Hematopoietic multipotent progenitor cell (in vitro differentiated cells): Measurements from ENCODE around the gene P3R3URF. TPM values are rescaled to one million over a fixed set of nuclear protein-coding genes. Genes with fewer than 3 reads are reported as not detected.

Source experiments
- DNase-seq, 3 donors: peaks; one replicate each; pipeline ENCODE4 v3.0.0-alpha.2; 2011 to 2015; ENCODE audit warnings: low read depth in 2 of 3, low spot score in 2 of 3
- total RNA-seq: library from RNA; depleted of rRNA; stranded (reverse); fragments of >200 nt; gene quantifications from one replicate; pipeline ENCODE4 v1.2.3, GENCODE V29; 2012

The P3R3URF gene
- total RNA-seq, 1 donor, result not detected

DNA sequence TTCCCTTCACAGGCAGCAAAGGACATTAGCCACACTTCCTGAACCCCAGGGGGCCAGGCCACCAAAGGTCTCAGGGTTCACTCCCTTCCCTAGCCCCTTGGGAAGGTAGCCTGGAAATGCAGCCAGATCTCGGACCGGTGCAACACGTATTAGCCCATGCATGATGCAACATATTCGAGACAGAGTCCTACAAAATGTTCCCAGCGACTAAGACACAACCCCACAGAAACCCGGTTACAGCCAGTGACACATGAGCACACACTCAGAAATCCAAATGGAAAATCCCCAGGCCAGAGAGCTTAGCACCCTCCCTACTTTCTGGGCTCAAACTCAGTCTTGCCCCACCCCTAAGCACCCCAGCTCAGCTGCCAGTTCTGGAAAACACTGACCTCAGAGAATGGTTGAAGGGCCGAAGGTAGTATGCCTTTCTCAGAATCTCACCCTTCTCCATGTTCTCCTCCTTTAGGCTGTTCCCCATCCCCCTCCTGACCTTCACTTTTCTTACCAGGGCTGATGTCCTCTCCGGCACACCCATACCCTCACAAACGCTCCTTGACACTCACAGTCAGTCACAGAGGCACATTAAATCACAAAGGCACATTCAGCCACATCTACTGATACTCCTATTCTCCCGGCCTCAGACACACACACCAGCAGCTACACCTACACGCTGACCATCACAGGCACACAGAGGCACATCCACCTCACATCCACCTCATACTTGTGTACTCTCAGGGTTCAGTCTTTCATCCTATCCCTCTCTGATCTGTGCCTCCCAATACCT is 1.6 kb downstream of the P3R3URF start, which contains the start of gene TSPAN1:
TSPAN1 (plus strand) TSS at position 640 of the 784 bp plus-strand sequence. CDS start 6,021 bp downstream, outside the sequence.
- DNase-seq, result no peak

DNA sequence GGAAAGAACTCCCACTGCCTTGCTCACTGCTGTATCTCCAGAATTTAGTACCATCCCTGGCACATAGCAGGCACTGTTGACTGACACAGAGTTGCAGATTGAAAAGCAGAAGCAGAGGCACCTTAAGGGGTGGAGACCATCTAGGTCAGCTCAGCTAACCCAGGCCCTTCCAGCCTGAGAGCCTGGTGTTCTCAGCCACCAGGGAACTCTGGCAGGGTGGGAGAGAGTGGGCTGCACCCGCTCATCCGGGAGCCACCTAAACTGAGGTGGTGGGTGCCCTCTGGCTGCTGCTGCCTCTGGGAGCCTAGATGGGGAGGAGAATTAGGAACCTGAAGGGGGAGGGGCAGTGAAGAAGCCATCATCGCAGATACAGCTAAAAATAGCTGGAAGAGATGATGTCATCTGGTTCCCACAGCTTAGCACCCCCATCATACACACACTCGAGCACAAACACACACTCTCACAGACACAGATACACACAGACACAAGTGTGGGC is 2.9 kb downstream of the P3R3URF start:
- DNase-seq, result no peak

DNA sequence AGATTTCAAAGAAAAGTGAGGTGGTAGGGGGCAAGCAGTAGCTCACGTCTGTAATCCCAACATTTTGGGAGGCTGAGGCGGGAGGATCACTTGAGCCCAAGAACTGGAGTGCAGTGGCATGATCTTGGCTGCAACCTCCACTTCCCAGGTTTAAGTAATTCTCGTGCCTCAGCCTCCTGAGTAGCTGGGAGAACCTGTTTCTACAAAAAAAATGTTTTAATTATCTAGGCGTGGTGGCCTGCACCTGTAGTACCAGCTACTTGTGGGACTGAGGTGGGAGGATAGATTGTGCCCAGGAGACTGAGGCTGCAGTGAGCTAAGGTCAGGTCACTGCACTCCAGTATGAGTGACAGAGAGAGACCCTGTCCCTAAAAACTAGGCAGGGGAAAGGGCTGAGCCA is 4.0 kb downstream of the P3R3URF start:
- no peak for DNase-seq

DNA sequence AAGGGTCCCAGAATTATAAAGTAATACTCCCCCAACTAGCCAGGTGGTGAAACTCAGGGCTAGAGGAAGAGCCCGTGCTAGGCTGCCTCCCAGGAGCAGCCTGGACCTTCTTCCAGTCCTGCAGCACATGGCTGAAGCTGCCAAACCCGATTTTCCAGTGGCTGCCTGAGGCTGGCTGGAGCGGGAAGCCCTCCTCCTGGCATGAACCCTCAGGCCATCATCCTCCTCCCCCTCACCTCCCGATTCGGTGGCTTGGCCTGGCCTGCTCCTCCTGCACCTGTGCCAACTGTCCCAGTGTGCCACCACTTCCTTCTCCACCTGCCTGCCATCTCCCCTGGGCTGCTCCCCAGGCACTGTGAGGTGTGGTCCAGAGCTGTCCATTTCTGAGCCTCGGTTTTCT is 4.4 kb downstream of the P3R3URF start:
- DNase-seq, result no peak

DNA sequence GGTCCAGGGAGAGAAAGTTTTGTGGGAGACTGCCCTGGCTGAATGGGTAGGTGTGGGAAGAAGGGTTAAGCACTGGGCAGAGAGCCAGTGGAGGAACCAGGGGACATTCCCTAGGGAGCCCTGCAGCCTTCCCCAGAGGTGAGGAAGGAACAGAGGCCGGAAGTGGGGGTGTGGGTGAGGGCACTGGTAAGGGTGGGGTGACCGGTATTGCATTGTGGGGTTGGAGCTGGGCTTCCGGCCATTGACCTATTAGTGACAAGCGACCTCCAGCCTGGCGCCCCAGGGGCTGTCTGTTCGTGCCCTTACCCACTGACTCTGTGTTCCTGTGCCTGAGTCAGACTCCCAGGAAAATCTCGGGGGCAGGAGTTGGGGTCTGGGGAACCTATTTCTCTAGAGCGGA is 4.9 kb downstream of the P3R3URF start:
- no peak for DNase-seq

DNA sequence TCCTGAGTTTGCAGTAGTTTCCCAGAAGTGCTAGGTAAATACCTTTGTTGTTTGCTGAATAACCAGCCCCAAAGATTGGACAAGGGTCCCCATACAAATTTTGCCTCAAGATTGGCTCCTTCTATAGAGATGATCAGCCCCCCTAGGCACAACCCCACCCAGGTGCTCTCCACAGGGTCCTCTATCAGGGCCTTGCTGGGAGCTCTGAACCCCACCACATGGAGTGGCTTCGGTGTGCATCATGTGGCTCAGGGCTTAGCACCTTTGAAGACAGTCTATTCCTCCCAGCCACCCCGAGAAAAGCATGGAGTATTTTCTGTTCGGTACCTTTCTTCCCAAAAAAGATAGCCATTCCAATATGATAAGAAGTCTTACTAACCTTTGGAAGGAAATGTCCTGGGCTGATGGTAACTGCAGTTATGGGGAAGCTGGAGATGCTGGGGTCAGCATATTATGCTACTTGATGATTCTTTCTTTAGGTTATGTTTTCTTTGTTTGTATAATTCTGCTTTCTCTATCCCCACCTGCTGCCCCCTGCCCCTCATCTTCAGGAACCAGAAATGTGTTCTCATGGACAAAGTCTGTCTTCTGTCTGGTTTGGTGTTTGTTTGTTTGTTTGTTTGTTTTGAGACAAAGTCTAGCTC is 6.4 kb downstream of the P3R3URF start:
- no peak for DNase-seq

DNA sequence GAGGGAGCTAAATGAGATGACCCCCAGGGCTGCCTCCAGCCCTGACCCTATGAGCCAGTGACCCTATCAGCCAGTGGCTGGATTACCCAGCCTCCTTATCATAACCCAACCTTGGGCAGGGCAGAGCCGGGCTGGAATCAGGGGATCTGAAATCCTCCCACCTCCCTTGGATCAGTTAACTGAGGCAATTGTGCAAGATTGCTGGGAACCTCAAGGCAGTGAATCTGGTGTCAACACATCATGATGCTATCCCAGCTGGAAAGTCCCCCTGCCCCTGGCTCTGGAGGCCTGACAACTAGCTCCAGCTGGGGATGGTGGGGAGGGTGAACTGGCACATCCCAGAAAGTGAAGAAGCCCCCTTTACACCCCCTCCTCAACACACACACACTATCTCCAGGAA is 7.8 kb downstream of the P3R3URF start:
- DNase-seq, result no peak

DNA sequence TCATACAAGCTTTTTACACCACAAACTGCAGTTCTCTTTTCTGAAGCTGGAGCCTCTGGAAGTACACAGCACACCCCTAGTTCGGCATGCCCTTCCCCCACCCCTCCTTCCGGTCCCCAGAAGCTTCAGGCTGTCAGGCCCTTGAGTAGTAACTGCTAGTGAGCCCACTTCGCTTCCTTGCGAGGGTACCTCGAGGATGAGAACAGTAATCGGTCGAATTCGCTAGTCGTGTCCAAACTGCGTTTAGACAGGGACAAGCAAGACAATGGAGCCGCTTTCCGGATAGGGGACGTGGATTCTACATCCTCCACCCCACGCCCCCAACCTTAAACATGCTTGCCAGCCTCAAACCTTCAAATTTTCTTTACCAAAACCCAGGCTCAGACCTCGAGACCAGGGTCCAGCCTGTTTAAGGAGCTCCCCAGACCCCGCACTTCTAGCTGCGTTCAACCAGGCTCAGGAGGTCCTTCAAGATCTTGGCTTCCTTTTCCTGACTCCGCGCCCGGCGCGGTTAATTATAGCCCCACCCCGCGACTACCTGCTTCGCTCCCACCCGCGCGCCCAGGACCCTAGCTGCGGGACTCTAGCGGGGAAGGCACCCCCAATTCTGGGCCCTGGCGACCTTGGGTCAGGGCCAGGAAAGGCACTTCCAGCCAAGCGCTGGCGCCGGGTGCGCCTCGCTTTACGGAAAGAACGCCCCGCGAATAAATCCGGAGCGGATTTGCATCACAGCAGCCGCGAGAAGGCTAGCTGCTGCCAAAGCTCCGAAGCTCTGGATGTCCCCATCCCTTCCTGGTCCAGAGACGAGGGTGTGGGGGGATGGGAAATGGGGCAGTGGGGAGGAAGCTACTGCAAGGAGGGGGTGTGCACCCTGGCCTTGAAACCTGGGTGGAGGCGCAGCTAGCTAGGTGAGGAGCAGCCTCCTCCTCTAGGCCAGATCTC is 9.5 kb downstream of the P3R3URF start:
- peak; percentile 16 to 81 (median 47) for DNase-seq

DNA sequence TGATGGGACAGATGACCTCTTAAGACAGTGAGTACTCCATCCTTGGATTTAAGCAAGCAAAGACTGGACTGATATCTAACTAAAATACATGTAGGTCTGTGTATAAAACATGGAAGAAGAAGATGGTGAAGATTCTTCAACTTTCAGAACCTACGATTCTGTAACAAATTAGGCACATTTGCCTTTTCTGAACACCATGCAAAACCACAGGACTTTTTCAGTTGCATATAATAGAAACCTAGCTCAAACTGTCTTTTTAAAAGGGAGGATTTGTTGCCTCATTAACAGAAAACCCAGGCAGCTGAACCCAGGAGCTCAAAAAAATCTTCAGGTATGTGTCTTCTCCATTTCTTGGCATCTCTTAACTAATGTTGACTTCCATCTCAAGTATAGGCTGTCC is 16.1 kb downstream of the P3R3URF start:
- DNase-seq, result no peak

DNA sequence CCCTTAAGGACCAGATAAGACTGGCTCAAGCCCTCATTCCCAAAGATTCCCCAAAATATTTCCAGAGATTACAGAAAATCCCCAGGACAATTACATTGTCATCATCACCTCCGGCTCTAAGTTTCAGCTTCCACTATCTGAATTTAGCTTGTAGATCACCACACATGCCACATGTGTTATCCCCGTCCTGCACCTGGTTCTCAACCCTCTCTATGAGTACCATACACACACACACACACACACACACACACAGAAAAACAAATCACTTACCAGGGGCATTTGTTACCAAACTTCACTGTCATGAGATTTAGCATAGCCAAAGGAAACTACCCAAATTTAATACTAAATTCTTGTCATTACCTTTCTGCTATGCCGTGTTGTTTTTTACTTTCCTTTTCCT is 16.8 kb downstream of the P3R3URF start:
- no peak for DNase-seq

DNA sequence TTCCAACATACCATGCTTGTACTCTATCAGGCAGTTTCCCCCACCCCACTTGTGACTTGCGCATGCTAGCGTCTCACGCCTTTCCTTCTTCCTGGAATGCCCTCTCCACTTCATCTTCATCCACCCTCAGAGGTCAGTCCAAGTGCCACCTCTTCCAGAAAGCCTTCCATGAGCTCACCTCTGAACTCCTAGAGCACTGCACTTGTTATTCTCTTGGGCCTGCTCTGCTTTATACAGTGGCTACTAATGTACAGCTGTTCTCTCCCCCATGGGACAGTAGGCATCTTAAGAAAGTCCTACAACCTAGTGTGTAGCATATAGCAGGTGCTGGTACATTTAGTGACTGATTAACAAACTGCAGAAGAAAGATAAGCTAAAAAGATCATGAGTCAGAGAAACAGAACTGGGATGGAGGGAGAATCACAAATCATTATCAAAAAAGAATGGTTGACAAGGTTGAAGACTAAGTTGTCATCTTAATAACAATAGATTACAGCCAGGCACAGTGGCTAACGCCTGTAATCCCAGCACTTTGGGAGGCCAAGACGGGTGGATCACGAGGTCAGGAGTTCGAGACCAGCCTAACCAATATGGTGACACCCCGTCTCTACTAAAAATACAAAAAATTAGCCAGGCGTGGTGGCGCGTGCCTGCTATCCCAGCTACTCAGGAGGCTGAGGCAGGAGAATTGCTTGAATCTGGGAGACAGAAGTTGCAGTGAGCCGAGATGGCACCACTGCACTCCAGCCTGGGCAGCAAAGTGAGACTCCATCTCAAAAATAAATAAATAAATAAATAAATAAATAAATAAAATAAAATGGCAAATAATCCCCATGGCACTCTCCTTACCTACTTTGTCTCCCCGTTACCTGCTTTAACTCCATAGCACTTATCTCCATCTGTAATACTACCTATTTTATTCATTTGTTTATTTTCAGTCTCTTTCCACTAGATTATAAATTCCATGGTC is 17.7 kb downstream of the P3R3URF start:
- no peak for DNase-seq

DNA sequence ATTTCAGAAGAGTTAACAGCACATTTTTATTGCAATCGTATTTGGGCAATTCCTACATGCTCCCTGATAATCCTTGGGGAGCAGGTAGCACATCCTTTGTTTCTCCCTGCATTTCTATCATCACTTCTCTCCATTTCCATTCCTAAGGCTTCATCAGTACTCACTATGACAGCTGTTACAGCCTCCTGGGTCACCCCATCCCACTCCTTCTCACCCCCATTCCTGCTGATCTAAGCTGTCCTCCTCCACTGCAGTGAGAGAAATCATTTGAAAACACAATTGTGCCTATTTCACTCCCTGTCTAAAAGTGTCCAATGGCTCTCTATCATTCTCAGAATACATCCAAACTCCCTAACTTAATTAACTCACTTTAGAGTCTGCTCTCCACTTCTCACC is 18.4 kb downstream of the P3R3URF start:
- DNase-seq, result no peak

DNA sequence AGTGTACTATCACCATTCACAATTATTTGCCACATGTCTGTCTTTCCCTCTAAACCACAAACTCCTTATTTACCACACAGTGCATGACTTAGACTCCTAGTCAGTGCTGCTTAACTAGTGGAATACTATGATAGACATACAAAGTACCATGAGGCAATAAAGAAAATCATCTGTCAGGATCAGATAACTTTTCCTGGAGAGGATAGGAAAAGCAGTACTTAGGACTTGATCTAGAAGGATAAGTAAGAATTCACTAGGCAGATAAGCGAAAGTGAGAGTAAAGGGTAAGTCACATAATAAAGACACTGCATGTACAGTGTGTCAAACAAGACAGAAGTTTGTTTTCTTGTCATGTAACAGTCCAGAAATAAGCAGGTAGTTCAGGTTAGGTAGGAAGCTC is 22.6 kb downstream of the P3R3URF start:
- no peak for DNase-seq

DNA sequence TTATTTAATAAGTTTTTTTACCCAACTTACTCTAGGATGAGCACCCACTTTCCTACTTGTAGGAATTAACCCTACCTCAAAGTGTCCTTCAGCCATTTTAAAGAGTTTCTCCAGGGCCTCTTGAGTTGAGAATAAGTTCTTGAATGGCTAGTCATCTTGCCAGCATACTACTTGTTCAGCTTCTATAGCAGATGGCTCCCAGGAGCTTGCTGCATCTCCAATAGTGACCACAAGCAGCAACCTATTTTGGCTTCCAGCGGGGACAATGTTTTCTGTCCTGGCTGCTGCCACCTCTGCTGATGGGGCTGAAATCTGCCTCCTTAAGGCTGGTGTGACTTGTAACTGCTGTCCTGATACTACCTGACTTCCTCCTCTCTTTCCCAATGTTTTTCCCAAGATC is 23.1 kb downstream of the P3R3URF start:
- no peak for DNase-seq

DNA sequence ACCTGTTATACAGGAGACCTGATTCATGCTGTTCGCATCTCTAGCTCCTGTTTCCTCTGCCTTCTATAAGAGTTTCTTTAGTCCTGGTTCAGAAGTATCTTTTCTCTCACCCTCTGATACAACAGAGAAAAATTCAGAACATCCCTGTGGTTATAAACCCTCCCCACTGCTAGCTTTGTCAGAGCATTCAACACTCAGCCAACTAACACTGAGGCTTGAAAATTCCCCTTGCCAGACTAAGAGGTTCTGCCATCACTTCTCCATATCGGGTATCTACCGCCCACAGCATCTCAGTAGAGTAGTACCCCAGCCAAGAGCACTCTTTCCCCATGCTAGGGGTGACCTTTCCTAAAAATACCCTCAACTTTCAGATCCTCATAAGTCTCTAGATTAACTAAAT is 24.3 kb downstream of the P3R3URF start:
- no peak for DNase-seq

DNA sequence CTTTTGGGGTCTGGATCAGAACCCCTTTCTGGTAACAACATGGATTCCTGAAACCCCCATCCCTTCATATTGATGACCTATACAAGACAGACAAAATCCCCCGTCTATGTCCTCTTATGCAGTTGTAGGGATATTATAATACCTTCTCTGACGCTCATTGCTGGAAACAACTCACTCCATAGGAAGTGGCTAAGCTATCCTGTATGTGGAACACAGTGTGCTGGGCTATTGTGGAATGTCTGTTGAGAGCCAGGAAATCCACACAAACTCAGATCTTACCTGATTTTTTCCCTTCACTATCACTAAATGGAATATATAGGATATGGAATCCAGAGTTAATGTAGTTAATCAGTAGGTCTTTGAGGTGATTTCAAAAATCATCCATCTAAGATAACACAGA is 26.2 kb downstream of the P3R3URF start:
- DNase-seq, result no peak

DNA sequence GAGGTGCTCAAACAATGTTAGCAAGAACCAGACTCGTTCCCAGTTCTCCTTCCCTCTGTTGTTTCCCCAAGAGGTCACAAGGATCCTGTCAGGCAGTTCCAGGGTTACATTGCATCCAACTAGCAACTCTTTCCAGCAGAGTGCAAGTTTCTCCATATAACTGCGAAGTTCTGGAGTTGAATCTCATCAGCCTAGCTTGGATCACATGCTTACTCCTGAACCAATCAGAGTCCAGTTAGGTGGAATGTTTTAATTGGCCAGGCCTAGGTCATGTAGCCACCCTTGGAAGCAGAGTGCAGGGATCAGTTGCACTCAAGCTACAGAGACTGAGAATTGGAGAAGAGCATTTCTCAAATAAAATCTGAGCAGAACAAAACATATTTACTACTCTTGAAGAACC is 28.0 kb downstream of the P3R3URF start:
- DNase-seq, result no peak

DNA sequence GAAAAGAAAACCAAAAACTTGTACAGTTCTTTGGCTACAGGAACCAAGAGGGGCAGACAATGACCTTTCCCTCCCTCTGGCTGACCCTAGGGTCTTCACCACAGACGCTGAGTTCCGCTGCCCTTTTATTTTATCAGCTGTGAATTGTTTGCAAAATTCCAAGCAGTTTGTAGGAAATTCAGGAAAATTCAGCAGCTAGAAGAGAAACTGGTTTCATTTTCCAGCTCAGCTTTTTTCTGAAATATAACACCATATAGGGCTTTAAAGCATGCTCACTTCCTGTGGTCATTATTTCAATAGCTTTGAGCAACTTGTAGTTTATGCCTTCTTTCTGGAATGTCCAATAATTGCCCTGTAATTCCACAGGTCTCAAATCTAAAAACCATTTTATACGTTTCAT is 38.4 kb downstream of the P3R3URF start:
- DNase-seq, result no peak

DNA sequence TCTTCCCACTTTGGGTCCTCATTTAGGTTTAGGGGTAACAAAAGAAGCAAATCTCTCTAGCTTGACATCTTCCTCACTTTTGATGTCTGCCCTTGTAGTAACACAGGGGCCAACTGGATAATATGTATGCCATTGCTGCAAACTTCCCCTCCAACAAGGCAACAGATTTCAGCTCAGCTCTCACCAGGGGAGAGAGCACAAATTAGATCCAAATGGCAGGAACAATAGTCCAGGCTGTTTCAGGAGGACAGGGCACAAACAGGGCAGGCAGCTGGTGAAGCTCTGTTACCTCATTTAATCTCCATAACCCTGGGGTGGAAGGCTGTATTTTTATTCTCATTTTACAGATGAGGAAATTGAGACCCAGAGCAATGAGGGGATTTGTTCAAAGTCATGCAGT is 39.6 kb downstream of the P3R3URF start:
- DNase-seq, result no peak
